Upper lobe of left lung (tissue), 4 donors: ENCODE data around the gene GPR12.

Experiments used
- CTCF ChIP-seq, 6 experiments: fragments of 450-650 bp in 4 of 6; fragments of 200-600 bp in 2 of 6; sonication (generic) in 2 of 6; IDR thresholded peaks; one replicate each; pipeline ENCODE4 v1.5.1; 2016 to 2019; ENCODE audit warnings: antibody characterized with exemption in 6 of 6
- EP300 ChIP-seq, 4 donors: sonication (generic); formaldehyde crosslinking; IDR thresholded peaks; one replicate each; pipeline ENCODE4 v1.5.1; 2017; ENCODE audit warnings: antibody characterized with exemption in 4 of 4, control low read depth in 2 of 4
- POLR2A ChIP-seq, 4 donors: fragments of 450-650 bp; IDR thresholded peaks; one replicate each; pipeline ENCODE4 v1.5.1; 2016 to 2017; ENCODE audit warnings: antibody characterized with exemption in 4 of 4, mild to moderate bottlenecking in 2 of 4

- TF ChIP-seq CTCF (IDR thresholded peaks at IDR 0.05) (no peak), POLR2A (IDR thresholded peaks at IDR 0.05) (no peak), EP300 (IDR thresholded peaks at IDR 0.05) (no peak)
Measured at GRCh38 chr13:26780411-26780810, 19.8 kb upstream of the GPR12 start.
